CD4-positive, CD25-positive, alpha-beta regulatory T cell (primary cell): Measurements from ENCODE around the gene TSC22D3. TPM values are rescaled to one million over a fixed set of nuclear protein-coding genes. Genes with fewer than 3 reads are reported as not detected.
"Not testable (repeated sequence)": the region's sequence is repeated elsewhere in the genome, so short reads cannot be mapped to it uniquely, and the experiment has no call there.

Experiments
- ATAC-seq, 2 donors: fragments of 150-1000 bp; cut with Tn5 transposase; one replicate each; pipeline ENCODE4 v1.10.0; 2021; ENCODE audit warnings: low read depth in 2 of 2, moderate number of reproducible peaks in 2 of 2, moderate library complexity in 1 of 2
- DNase-seq, 3 donors: peaks; one replicate each; pipeline versions ENCODE4 v3.0.0 to v3.0.0-alpha.2; 2012 to 2022; ENCODE audit warnings: mixed read lengths in 1 of 3
- H3K27ac ChIP-seq: one replicate; pipeline ENCODE4 v1.7.0; 2013; ENCODE audit warnings: mild to moderate bottlenecking, low read length; ENCODE audit not compliant: insufficient read depth, poor library complexity, severe bottlenecking
- H3K27me3 ChIP-seq: one replicate; pipeline ENCODE4 v1.7.0; 2013; ENCODE audit warnings: low read length; ENCODE audit not compliant: control insufficient read depth, insufficient read depth
- H3K36me3 ChIP-seq: one replicate; pipeline ENCODE4 v1.7.0; 2013; ENCODE audit warnings: mild to moderate bottlenecking, low read length, moderate library complexity; ENCODE audit not compliant: control insufficient read depth, insufficient read depth
- H3K4me1 ChIP-seq: 2 replicates; pipeline ENCODE4 v1.7.0; 2013; ENCODE audit warnings: mild to moderate bottlenecking, low read length; ENCODE audit not compliant: insufficient read depth, control insufficient read depth, poor library complexity, severe bottlenecking
- H3K4me3 ChIP-seq: one replicate; pipeline ENCODE4 v1.7.0; 2013; ENCODE audit warnings: low read depth, mild to moderate bottlenecking, low read length, moderate library complexity
- H3K9me3 ChIP-seq, 2 experiments: 1 replicate in 1 of 2; 2 replicates in 1 of 2; pipeline ENCODE4 v1.7.0; 2013; ENCODE audit warnings: low read length in 2 of 2, mild to moderate bottlenecking in 1 of 2, moderate library complexity in 1 of 2; ENCODE audit not compliant: control insufficient read depth in 2 of 2
- H3K27ac Mint-ChIP-seq, 3 donors: one replicate each; pipeline ENCODE4 v1.8.0; 2020 to 2022; ENCODE audit warnings: mild to moderate bottlenecking in 3 of 3, mixed read lengths in 3 of 3, moderate library complexity in 2 of 3
- H3K27me3 Mint-ChIP-seq: one replicate; pipeline ENCODE4 v1.8.0; 2022; ENCODE audit warnings: mild to moderate bottlenecking, mixed read lengths
- H3K36me3 Mint-ChIP-seq: one replicate; pipeline ENCODE4 v1.8.0; 2020; ENCODE audit warnings: mixed read lengths
- H3K4me1 Mint-ChIP-seq, 4 donors: one replicate each; pipeline ENCODE4 v1.8.0; 2020 to 2022; ENCODE audit warnings: mixed read lengths in 4 of 4, mild to moderate bottlenecking in 1 of 4
- H3K4me3 Mint-ChIP-seq, 4 donors: one replicate each; pipeline ENCODE4 v1.8.0; 2020 to 2022; ENCODE audit warnings: mild to moderate bottlenecking in 4 of 4, mixed read lengths in 4 of 4, moderate library complexity in 3 of 4
- H3K9me3 Mint-ChIP-seq, 7 donors: one replicate each; pipeline ENCODE4 v1.8.0; 2020 to 2022; ENCODE audit warnings: mixed read lengths in 7 of 7, mild to moderate bottlenecking in 3 of 7, moderate library complexity in 2 of 7
- polyA plus RNA-seq, 4 donors: library from polyadenylated mRNA; unstranded; fragments of 300-500 nt; fragmentation: Illumina TruSeq; gene quantifications; one replicate each; pipeline ENCODE4 v1.2.3, GENCODE V29; 2021
- total RNA-seq: library from RNA; stranded (reverse); gene quantifications from one replicate; pipeline ENCODE4 v1.2.3, GENCODE V29; 2022

The TSC22D3 gene
- total RNA-seq (2,718 TPM), polyA plus RNA-seq (1,000 to 10,000 TPM in 2 of 4 donors, 100 to 1,000 TPM in 2; 624 to 1,092 (median 913) TPM)

- Mint-ChIP-seq H3K36me3 (no peaks in the 10 kb centered on the region), H3K27me3 (peaks cover 12% of the 10 kb centered on the region), H3K27ac (peak within 1 kb of the TSS; percentile 85 to 97 (median 87)), H3K4me1 (peaks cover 0 to 28% (median 5%) of the 10 kb centered on the region in 4 donors), H3K9me3 (no peaks in the 10 kb centered on the region), H3K4me3 (peak within 1 kb of the TSS; percentile 85 to 99 (median 92))
- DNase-seq (peak; percentile 38 to 47 (median 41)), ATAC-seq (peak; percentile 47 to 53)
- peak within 1 kb of the TSS; percentile 84 for H3K4me3 ChIP-seq
- no peaks in the 10 kb centered on the region for H3K9me3 ChIP-seq
- H3K4me1 ChIP-seq, result peaks cover 13% of the 10 kb centered on the region
- H3K27me3 ChIP-seq, result no peaks in the 10 kb centered on the region
- H3K27ac ChIP-seq, result peak within 1 kb of the TSS; percentile 61
- no peaks in the 10 kb centered on the region for H3K36me3 ChIP-seq
Measured at GRCh38 chrX:107775734-107776511, at the start of gene TSC22D3. TSS of gene TSC22D3 (minus strand) at chrX:107775787. CDS start at chrX:107775419, 368 bp downstream.

DNA sequence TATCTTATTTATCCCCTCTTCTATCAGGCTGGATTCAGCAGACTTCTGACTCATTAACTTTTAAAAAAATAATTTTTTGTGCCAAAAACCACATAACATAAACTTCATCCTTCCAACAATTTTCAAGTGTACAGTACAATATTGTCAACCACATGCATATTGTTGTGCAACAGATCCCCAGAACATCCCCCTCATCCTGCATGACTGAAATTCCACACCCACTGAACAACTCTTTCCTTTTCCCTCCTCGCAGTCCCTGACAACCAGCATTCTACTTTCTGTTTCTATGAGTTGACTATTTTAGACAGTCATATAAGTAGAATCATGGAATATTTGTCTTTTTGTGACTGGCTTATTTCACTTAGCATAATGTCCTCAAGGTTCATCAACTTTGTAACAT lies 47.9 kb upstream of the TSC22D3 start:
- Histone ChIP-seq H3K36me3 (no peaks in the 10 kb centered on the region), H3K4me1 (peaks cover 9% of the 10 kb centered on the region), H3K4me3 (no peak overlapping the region), H3K27me3 (peaks cover 4% of the 10 kb centered on the region), H3K27ac (no peak overlapping the region), H3K9me3 (peaks cover 0 to 11% of the 10 kb centered on the region in 2 experiments)
- Mint-ChIP-seq H3K4me1 (peaks cover 12 to 34% (median 14%) of the 10 kb centered on the region in 4 donors), H3K27ac (no peak overlapping the region), H3K36me3 (no peaks in the 10 kb centered on the region), H3K27me3 (peaks cover 22% of the 10 kb centered on the region), H3K9me3 (peaks cover 0 to 3% (median 0%) of the 10 kb centered on the region in 7 donors), H3K4me3 (no peak overlapping the region)
- ATAC-seq, result no peak
- no peak for DNase-seq

DNA sequence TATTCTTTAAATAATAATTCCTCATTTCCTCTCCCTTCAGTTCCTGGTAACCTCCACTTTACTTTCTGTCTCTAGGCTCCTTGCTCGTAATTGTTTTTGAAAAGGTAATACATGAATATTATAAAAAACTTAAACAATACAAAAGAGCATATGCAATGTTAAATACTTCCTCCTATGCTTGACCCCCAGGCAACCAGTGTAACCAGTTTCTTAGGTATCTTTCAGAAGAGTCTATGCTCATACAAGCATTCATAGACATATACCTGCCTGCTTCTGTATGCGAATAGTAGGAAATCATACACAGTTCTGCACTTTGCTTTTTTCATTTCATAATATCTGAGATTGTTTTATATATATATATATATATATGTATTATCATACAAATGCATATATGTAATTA lies 47.5 kb upstream of the TSC22D3 start:
- Histone ChIP-seq H3K36me3 (no peaks in the 10 kb centered on the region), H3K4me3 (no peak overlapping the region), H3K9me3 (peaks cover 0 to 11% of the 10 kb centered on the region in 2 experiments), H3K27ac (no peak overlapping the region), H3K4me1 (peaks cover 9% of the 10 kb centered on the region), H3K27me3 (peaks cover 4% of the 10 kb centered on the region)
- ATAC-seq (no peak), DNase-seq (no peak)
- H3K27ac Mint-ChIP-seq, result no peak overlapping the region
- H3K27me3 Mint-ChIP-seq, result peaks cover 20% of the 10 kb centered on the region
- no peaks in the 10 kb centered on the region for H3K36me3 Mint-ChIP-seq
- H3K9me3 Mint-ChIP-seq, result peaks cover 0 to 3% (median 0%) of the 10 kb centered on the region in 7 donors
- H3K4me1 Mint-ChIP-seq, result peaks cover 11 to 31% (median 14%) of the 10 kb centered on the region in 4 donors
- no peak overlapping the region for H3K4me3 Mint-ChIP-seq

GRCh38 chrX:107818900-107819521 lies 43.4 kb upstream of the TSC22D3 start:
- Histone ChIP-seq H3K36me3 (no peaks in the 10 kb centered on the region), H3K4me3 (no peak overlapping the region), H3K27ac (no peak overlapping the region), H3K9me3 (peaks cover 0 to 11% of the 10 kb centered on the region in 2 experiments), H3K27me3 (no peaks in the 10 kb centered on the region), H3K4me1 (no peaks in the 10 kb centered on the region)
- Mint-ChIP-seq H3K36me3 (no peaks in the 10 kb centered on the region), H3K27ac (no peak overlapping the region), H3K9me3 (peaks cover 0 to 3% (median 0%) of the 10 kb centered on the region in 7 donors), H3K27me3 (peaks cover 6% of the 10 kb centered on the region), H3K4me1 (peaks cover 0 to 7% (median 5%) of the 10 kb centered on the region in 4 donors), H3K4me3 (no peak overlapping the region)
- no peak for ATAC-seq
- DNase-seq, result no peak

DNA sequence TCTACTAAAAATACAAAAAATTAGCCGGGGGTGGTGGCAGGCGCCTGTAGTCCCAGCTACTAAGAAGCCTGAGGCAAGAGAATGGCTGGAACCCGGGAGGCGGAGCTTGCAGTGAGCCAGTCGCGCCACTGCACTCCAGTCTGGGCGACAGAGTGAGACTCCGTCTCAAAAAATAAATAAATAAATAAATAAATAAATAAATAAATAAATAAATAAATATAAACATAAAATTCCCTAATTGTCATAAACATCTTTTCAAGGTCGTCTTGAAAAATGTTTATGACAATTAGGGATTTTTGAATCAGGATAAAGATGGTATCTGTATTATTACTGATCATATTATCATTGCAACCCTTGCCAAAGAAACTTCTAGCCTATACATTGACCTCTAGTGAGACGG lies 34.5 kb upstream of the TSC22D3 start:
- H3K4me1 Mint-ChIP-seq, H3K9me3 Mint-ChIP-seq, H3K4me3 Mint-ChIP-seq, H3K4me3 ChIP-seq, H3K27me3 Mint-ChIP-seq, H3K9me3 ChIP-seq, H3K36me3 Mint-ChIP-seq, DNase-seq, H3K27me3 ChIP-seq, ATAC-seq, H3K27ac ChIP-seq, H3K36me3 ChIP-seq, H3K27ac Mint-ChIP-seq, H3K4me1 ChIP-seq: not testable (repeated sequence)

DNA sequence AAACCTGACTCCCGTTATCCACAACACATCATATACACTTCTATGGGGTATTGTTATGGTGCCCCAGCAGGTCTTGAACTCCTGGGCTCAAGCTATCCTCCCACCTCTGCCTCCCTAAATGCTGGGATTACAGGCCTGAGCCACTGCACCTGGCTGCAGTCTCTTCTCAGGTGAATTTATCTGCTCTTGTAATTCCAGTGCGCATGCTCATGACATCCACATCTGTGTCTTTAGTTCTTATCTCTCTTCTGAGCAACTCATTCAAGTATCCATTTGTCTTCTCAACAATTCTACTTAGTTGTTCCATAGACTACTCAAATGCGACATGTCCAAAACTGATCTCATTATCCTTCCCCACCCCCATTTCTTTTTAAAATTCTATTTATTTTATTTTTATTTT lies 29.6 kb upstream of the TSC22D3 start:
- H3K9me3 ChIP-seq, result no peaks in the 10 kb centered on the region
- no peak overlapping the region for H3K4me3 Mint-ChIP-seq
- H3K27me3 Mint-ChIP-seq, result peaks cover 13% of the 10 kb centered on the region
- no peaks in the 10 kb centered on the region for H3K4me1 ChIP-seq
- ATAC-seq (no peak), DNase-seq (no peak)
- no peaks in the 10 kb centered on the region for H3K27me3 ChIP-seq
- H3K27ac Mint-ChIP-seq, result no peak overlapping the region
- no peaks in the 10 kb centered on the region for H3K36me3 Mint-ChIP-seq
- H3K36me3 ChIP-seq, result no peaks in the 10 kb centered on the region
- H3K9me3 Mint-ChIP-seq, result peaks cover 0 to 2% (median 0%) of the 10 kb centered on the region in 7 donors
- H3K27ac ChIP-seq, result no peak overlapping the region
- H3K4me3 ChIP-seq, result no peak overlapping the region
- H3K4me1 Mint-ChIP-seq, result no peaks in the 10 kb centered on the region

GRCh38 chrX:107804427-107804826 lies 28.8 kb upstream of the TSC22D3 start:
- peaks cover 20% of the 10 kb centered on the region for H3K27me3 Mint-ChIP-seq
- H3K4me3 Mint-ChIP-seq, result no peak overlapping the region
- Histone ChIP-seq H3K27ac (no peak overlapping the region), H3K4me1 (no peaks in the 10 kb centered on the region), H3K27me3 (no peaks in the 10 kb centered on the region), H3K9me3 (no peaks in the 10 kb centered on the region), H3K4me3 (no peak overlapping the region), H3K36me3 (no peaks in the 10 kb centered on the region)
- no peak overlapping the region for H3K27ac Mint-ChIP-seq
- no peak for ATAC-seq
- peaks cover 0 to 2% (median 0%) of the 10 kb centered on the region in 7 donors for H3K9me3 Mint-ChIP-seq
- H3K36me3 Mint-ChIP-seq, result no peaks in the 10 kb centered on the region
- no peaks in the 10 kb centered on the region for H3K4me1 Mint-ChIP-seq
- no peak for DNase-seq
